PFSK-1 (cell line): Measurements from ENCODE around the gene SSH2.

Experiments used
- FOXP2 ChIP-seq: optimal IDR thresholded peaks from 2 replicates; pipeline ENCODE3; 2011; ENCODE audit warnings: borderline replicate concordance, control low read depth, inconsistent platforms; ENCODE audit not compliant: insufficient read depth; ENCODE audit errors: extremely low read length, extremely low read depth
- POLR2AphosphoS5 ChIP-seq: IDR thresholded peaks from 2 replicates; pipeline ENCODE4 v1.6.1; 2012; ENCODE audit warnings: low read depth, mild to moderate bottlenecking, control low read depth, low read length, moderate library complexity
- REST ChIP-seq, 2 experiments: IDR thresholded peaks; 2 replicates each; pipeline versions ENCODE4 v1.6.1 to v1.8.0; 2011 to 2012; ENCODE audit warnings: low read depth in 2 of 2, low read length in 2 of 2, control low read depth in 1 of 2, inconsistent platforms in 1 of 2, mild to moderate bottlenecking in 1 of 2, moderate library complexity in 1 of 2; ENCODE audit not compliant: insufficient read depth in 1 of 2
- SIN3A ChIP-seq: IDR thresholded peaks from 2 replicates; pipeline ENCODE4 v1.6.1; 2012; ENCODE audit warnings: mild to moderate bottlenecking, low read length, moderate library complexity, borderline replicate concordance; ENCODE audit not compliant: insufficient read depth

- TF ChIP-seq POLR2AphosphoS5 (no peak), REST (IDR thresholded peaks at IDR 0.05; ENCODE audit: insufficient read depth in 1 of 2, low read depth in 2 of 2, low read length in 2 of 2) (no peak), FOXP2 (no peak), SIN3A (no peak)
Measured at GRCh38 chr17:29669266-29669665, 260.8 kb downstream of the SSH2 start.
